Ovary (tissue), 9 donors: ENCODE measurements around the gene SUSD2. TPM values are rescaled to one million over a fixed set of nuclear protein-coding genes. Genes with fewer than 3 reads are reported as not detected.
A peak's percentile ranks its signal among the peaks of the same experiment; 100 is the strongest.

Experiments
- DNase-seq, 5 donors: peaks; one replicate each; pipeline ENCODE4 v3.0.0-alpha.2; 2019 to 2020
- H3K27ac ChIP-seq, 2 donors: fragments of 200-600 bp; one replicate each; pipeline versions ENCODE4 v1.5.1 to v1.8.0; 2019 to 2022
- H3K27me3 ChIP-seq: fragments of 200-600 bp; one replicate; pipeline ENCODE4 v1.8.0; 2022
- H3K36me3 ChIP-seq: fragments of 200-600 bp; sonication (generic); one replicate; pipeline ENCODE4 v1.5.1; 2019
- H3K4me1 ChIP-seq: one replicate; pipeline ENCODE4 v1.8.1; 2013; ENCODE audit warnings: mild to moderate bottlenecking, moderate library complexity; ENCODE audit not compliant: insufficient read depth
- H3K4me3 ChIP-seq: fragments of 200-600 bp; sonication (generic); one replicate; pipeline ENCODE4 v1.5.1; 2017
- H3K9me3 ChIP-seq, 2 donors: fragments of 200-600 bp in 1 of 2; sonication (generic) in 1 of 2; one replicate each; pipeline versions ENCODE4 v1.5.1 to v1.8.1; 2013 to 2019; ENCODE audit warnings: mild to moderate bottlenecking in 1 of 2, moderate library complexity in 1 of 2
- CTCF ChIP-seq, 3 donors: fragments of 450-650 bp in 2 of 3; fragments of 200-600 bp in 1 of 3; IDR thresholded peaks; one replicate each; pipeline versions ENCODE4 v1.5.1 to v1.8.0; 2016 to 2022; ENCODE audit warnings: antibody characterized with exemption in 3 of 3, mild to moderate bottlenecking in 1 of 3
- EP300 ChIP-seq: sonication (generic); formaldehyde crosslinking; IDR thresholded peaks from one replicate; pipeline ENCODE4 v1.6.1; 2017; ENCODE audit warnings: antibody characterized with exemption
- POLR2A ChIP-seq: fragments of 450-650 bp; IDR thresholded peaks from one replicate; pipeline ENCODE4 v1.6.1; 2017; ENCODE audit warnings: antibody characterized with exemption, mild to moderate bottlenecking, moderate library complexity
- WGBS, 3 donors: extraction: QIAGEN DNeasy Blood & Tissue Kit in 1 of 3; methylation state at CpG; one replicate each; pipeline versions ENCODE4 v1.1.5 to v1.1.7; 2013 to 2017; 5-methylcytosine and 5-hydroxymethylcytosine counted together
- intact Hi-C, 4 donors: fragments of 100-400 bp; cut with DNase I; formaldehyde crosslinking; loops; one replicate each; pipeline versions ENCODE4 v1.11.0 to v1.15.1; 2022 to 2023
- polyA plus RNA-seq, 2 donors: library from polyadenylated mRNA; stranded (reverse); fragments of 200-250 nt in 1 of 2; fragments of 350-450 nt in 1 of 2; fragmentation: Illumina TruSeq in 1 of 2; extraction: RNeasy Lipid Tissue Mini Kit (QIAGEN cat#74804) in 1 of 2; gene quantifications; one replicate each; pipeline ENCODE4 v1.2.3, GENCODE V29; 2013 to 2014
- total RNA-seq, 7 donors: library from RNA; depleted of rRNA in 2 of 7; stranded (reverse); fragments of >200 nt in 2 of 7; fragmentation: NEBNext Ultra II Directional in 3 of 7; extraction: Animal tissue kit (Norgen Biotek cat#: 25700) in 3 of 7; gene quantifications; one replicate each; pipeline versions ENCODE4 v1.1.0 to v1.2.4, GENCODE V29; 2016 to 2023
- donor health status: DM: no; HTN: no; CAD: no; lungs with moderate emphysema.
- donor health status: DM: no; HTN: no; CAD: no.
- donor health status: Bipolar disorder and iron deficiency.
- donor health status: DM: yes; HTN: yes; CAD: no.
- donor health status: DM: no; HTN: no; CAD: no.
- donor health status: DM: yes; HTN: yes; CAD: no.

Gene SUSD2
- total and polyA plus RNA-seq, 9 donors, result 0.45 to 4.1 (median 2.6) TPM

GRCh38 chr22:24224468-24224867, 43.2 kb downstream of the SUSD2 start:
- peaks cover 0 to 4% of the 10 kb centered on the region in 2 donors for H3K9me3 ChIP-seq
- no peaks in the 10 kb centered on the region for H3K4me1 ChIP-seq
- 77 to 100% (median 96%) methylated on average over 1 of the region's 1 CpG for WGBS, 3 donors
- no peak overlapping the region for H3K27ac ChIP-seq
- no peak overlapping the region for H3K4me3 ChIP-seq
- H3K36me3 ChIP-seq, result no peaks in the 10 kb centered on the region
- intact Hi-C loops, result no loop called here
- no peak for TF ChIP-seq CTCF (IDR thresholded peaks at IDR 0.05)
- TF ChIP-seq POLR2A, result no peak
- TF ChIP-seq EP300, result no peak
- no peaks in the 10 kb centered on the region for H3K27me3 ChIP-seq
- DNase-seq, result no peak

- intact Hi-C loops, result no loop called here
- 92 to 98% (median 96%) methylated on average over 11 to 14 of the region's 14 CpGs for WGBS, 3 donors
- Histone ChIP-seq H3K9me3 (peaks cover 0 to 4% of the 10 kb centered on the region in 2 donors), H3K27ac (no peak overlapping the region), H3K4me1 (no peaks in the 10 kb centered on the region), H3K4me3 (no peak overlapping the region), H3K27me3 (no peaks in the 10 kb centered on the region), H3K36me3 (no peaks in the 10 kb centered on the region)
- DNase-seq, result no peak
- no peak for TF ChIP-seq CTCF (IDR thresholded peaks at IDR 0.05)
- no peak for TF ChIP-seq EP300
- no peak for TF ChIP-seq POLR2A
Measured at GRCh38 chr22:24225044-24225601, 43.8 kb downstream of the SUSD2 start.

GRCh38 chr22:24225951-24226350, 44.7 kb downstream of the SUSD2 start:
- Histone ChIP-seq H3K36me3 (no peaks in the 10 kb centered on the region), H3K9me3 (peaks cover 0 to 4% of the 10 kb centered on the region in 2 donors), H3K4me1 (no peaks in the 10 kb centered on the region), H3K27ac (no peak overlapping the region), H3K4me3 (no peak overlapping the region), H3K27me3 (no peaks in the 10 kb centered on the region)
- intact Hi-C loops, result no loop called here
- TF ChIP-seq CTCF (IDR thresholded peaks at IDR 0.05) (no peak), POLR2A (no peak), EP300 (no peak)
- DNase-seq, result no peak
- WGBS, 3 donors, result 89 to 96% (median 94%) methylated on average over 13 to 14 of the region's 14 CpGs

GRCh38 chr22:24230911-24231656, 49.8 kb downstream of the SUSD2 start:
- intact Hi-C loops, result no loop called here
- Histone ChIP-seq H3K27me3 (no peaks in the 10 kb centered on the region), H3K27ac (no peak overlapping the region), H3K4me3 (no peak overlapping the region), H3K36me3 (no peaks in the 10 kb centered on the region), H3K9me3 (no peaks in the 10 kb centered on the region), H3K4me1 (no peaks in the 10 kb centered on the region)
- no peak for TF ChIP-seq CTCF (IDR thresholded peaks at IDR 0.05)
- no peak for TF ChIP-seq EP300
- no peak for TF ChIP-seq POLR2A
- peak in 1 of 5 donors; percentile 51 for DNase-seq
- WGBS, 3 donors, result 66 to 71% (median 70%) methylated on average over 18 of the region's 18 CpGs
